Mucosa of descending colon (tissue), 3 donors: ENCODE measurements around the gene SLC25A21. TPM values are rescaled to one million over a fixed set of nuclear protein-coding genes. Genes with fewer than 3 reads are reported as not detected.

Experiments used
- ATAC-seq: fragments of 200-7000 bp; cut with Tn5 transposase; one replicate; pipeline ENCODE4 v1.9.1; 2020; ENCODE audit warnings: mild to moderate bottlenecking, moderate library complexity
- DNase-seq, 3 donors: peaks; one replicate each; pipeline ENCODE4 v3.0.0-alpha.2; 2020
- H3K36me3 ChIP-seq: fragments of 200-600 bp; one replicate; pipeline ENCODE4 v1.8.0; 2021; ENCODE audit warnings: low read depth, mild to moderate bottlenecking
- H3K4me1 ChIP-seq: fragments of 200-600 bp; one replicate; pipeline ENCODE4 v1.8.0; 2021; ENCODE audit warnings: low read depth, mild to moderate bottlenecking
- H3K4me3 ChIP-seq: fragments of 200-600 bp; one replicate; pipeline ENCODE4 v1.8.0; 2021; ENCODE audit warnings: mild to moderate bottlenecking
- H3K9me3 ChIP-seq: fragments of 200-600 bp; one replicate; pipeline ENCODE4 v1.8.0; 2021; ENCODE audit warnings: mild to moderate bottlenecking
- CTCF ChIP-seq: fragments of 200-600 bp; IDR thresholded peaks from one replicate; pipeline ENCODE4 v1.8.0; 2022; ENCODE audit warnings: antibody characterized with exemption, mild to moderate bottlenecking
- intact Hi-C, 2 donors: fragments of 100-400 bp; cut with DNase I in 1 of 2; cut with micrococcal nuclease in 1 of 2; formaldehyde crosslinking; loops; one replicate each; pipeline versions ENCODE4 v1.11.0 to v1.11.1; 2022; cut with DNase I, micrococcal nuclease
- total RNA-seq, 3 donors: library from RNA; stranded (reverse); fragmentation: NEBNext Ultra II Directional in 2 of 3; extraction: Animal tissue kit (Norgen Biotek cat#: 25700) in 2 of 3; gene quantifications; one replicate each; pipeline versions ENCODE4 v1.2.1 to v1.2.4, GENCODE V29; 2021 to 2023
- donor health status: DM: no; HTN: no; CAD: no; lungs with moderate emphysema.
- donor health status: DM: no; HTN: no; CAD: no.
- donor health status: DM: no; HTN: yes; CAD: no.

SLC25A21 gene
- total RNA-seq, 3 donors from 2014 or later: 0.31 to 1.4 (median 0.61) TPM

GRCh38 chr14:36952689-36953088 lies 219.7 kb downstream of the SLC25A21 start:
- no peak for ATAC-seq
- DNase-seq: no peak
- H3K36me3 ChIP-seq: no peaks in the 10 kb centered on the region
- no peaks in the 10 kb centered on the region for H3K9me3 ChIP-seq
- H3K4me3 ChIP-seq: no peak overlapping the region
- TF ChIP-seq CTCF: no peak
- no peaks in the 10 kb centered on the region for H3K4me1 ChIP-seq
- intact Hi-C loops: no loop called here

DNA sequence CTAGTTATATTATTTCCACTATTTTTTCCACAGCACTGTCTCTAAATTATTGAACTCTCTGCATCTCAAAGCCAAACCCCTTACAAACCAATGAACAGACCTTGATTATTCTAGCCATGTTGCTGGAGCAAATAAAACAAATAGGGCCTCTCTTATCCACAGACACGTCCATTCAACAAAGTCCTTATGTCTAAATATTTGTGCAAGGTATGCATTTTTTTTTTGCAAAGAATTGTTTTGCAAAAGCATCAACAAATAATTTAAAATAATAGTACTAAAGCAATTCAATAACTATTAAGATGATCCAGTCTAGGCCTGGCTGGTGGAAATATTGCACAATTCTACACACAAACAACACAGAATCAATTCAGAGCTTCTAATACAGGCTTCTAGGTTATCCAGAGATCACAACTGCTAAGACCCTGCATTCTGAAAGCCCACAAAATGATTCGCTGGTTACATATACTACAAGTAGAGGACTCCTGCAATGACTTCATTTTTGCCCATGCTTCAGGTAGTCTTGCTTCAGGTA lies 221.0 kb downstream of the SLC25A21 start:
- DNase-seq (no peak), ATAC-seq (no peak)
- TF ChIP-seq CTCF: no peak
- H3K4me3 ChIP-seq: no peak overlapping the region
- no peaks in the 10 kb centered on the region for H3K9me3 ChIP-seq
- no peaks in the 10 kb centered on the region for H3K36me3 ChIP-seq
- intact Hi-C loops: no loop called here
- no peaks in the 10 kb centered on the region for H3K4me1 ChIP-seq

- intact Hi-C loops: no loop called here
- ATAC-seq (no peak), DNase-seq (no peak)
- no peak for TF ChIP-seq CTCF
- Histone ChIP-seq H3K4me1 (no peaks in the 10 kb centered on the region), H3K4me3 (no peak overlapping the region), H3K9me3 (no peaks in the 10 kb centered on the region), H3K36me3 (no peaks in the 10 kb centered on the region)
Observed at GRCh38 chr14:36950812-36951211, 221.6 kb downstream of the SLC25A21 start.

- Histone ChIP-seq H3K4me1 (no peaks in the 10 kb centered on the region), H3K9me3 (no peaks in the 10 kb centered on the region), H3K4me3 (no peak overlapping the region), H3K36me3 (no peaks in the 10 kb centered on the region)
- intact Hi-C loops: no loop called here
- DNase-seq (no peak), ATAC-seq (no peak)
- TF ChIP-seq CTCF: no peak
Observed at GRCh38 chr14:36949371-36949770, 223.0 kb downstream of the SLC25A21 start.

DNA sequence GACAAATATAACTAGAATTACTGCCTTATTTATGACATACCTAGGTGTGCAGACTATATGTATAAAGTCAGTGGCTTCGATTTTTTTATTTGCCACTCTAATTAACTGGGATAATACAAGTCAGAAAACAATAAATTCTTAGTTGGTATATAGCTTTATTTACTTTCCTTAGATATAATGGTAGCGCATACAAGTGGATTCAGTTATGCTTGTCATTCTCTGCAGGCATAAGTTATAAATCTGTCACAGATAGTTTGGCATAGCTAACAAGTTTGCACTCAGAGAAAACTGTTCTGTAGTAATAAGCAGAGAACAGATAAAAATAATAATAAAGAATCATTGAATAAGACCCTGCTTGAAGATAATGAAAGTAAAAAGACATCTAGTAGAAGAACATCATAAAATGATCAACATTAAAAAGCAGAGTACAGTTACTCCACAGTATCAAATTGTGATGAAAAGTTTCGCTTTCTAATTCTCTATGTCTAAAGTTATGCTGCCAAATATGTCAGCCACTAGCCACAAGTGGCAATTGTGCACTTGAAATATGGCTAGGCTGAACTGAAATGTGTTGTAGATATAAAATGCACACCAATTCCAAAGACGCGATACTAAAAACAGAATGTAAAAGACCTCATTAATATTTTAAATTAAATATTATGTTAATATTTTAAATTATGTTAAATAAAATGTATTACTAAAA lies 224.1 kb downstream of the SLC25A21 start:
- no peak overlapping the region for H3K4me3 ChIP-seq
- no peak for TF ChIP-seq CTCF
- intact Hi-C loops: no loop called here
- DNase-seq (no peak), ATAC-seq (no peak)
- H3K4me1 ChIP-seq: no peaks in the 10 kb centered on the region
- no peaks in the 10 kb centered on the region for H3K36me3 ChIP-seq
- H3K9me3 ChIP-seq: no peaks in the 10 kb centered on the region

- DNase-seq (no peak), ATAC-seq (no peak)
- Histone ChIP-seq H3K4me1 (no peaks in the 10 kb centered on the region), H3K9me3 (no peaks in the 10 kb centered on the region), H3K36me3 (no peaks in the 10 kb centered on the region), H3K4me3 (no peak overlapping the region)
- TF ChIP-seq CTCF: no peak
- intact Hi-C loops: no loop called here
Observed at GRCh38 chr14:36947362-36947761, 225.0 kb downstream of the SLC25A21 start.
